Measurements from ENCODE around the gene NDUFA8.
"Not testable (repeated sequence)": the region's sequence is repeated elsewhere in the genome, so short reads cannot be mapped to it uniquely, and the experiment has no call there.

The NDUFA8 gene

GRCh38 chr9:122119166-122119521, 40.4 kb downstream of the NDUFA8 start:
- DNase-seq: no peak

GRCh38 chr9:122118343-122119165, 41.0 kb downstream of the NDUFA8 start:
- no peak for DNase-seq

GRCh38 chr9:122117241-122117640, 42.3 kb downstream of the NDUFA8 start:
- not testable (repeated sequence) for DNase-seq

GRCh38 chr9:122116448-122117173, 43.0 kb downstream of the NDUFA8 start:
- DNase-seq: no peak

GRCh38 chr9:122116040-122116439, 43.5 kb downstream of the NDUFA8 start:
- DNase-seq: no peak

GRCh38 chr9:122115176-122116035, 44.2 kb downstream of the NDUFA8 start:
- DNase-seq: no peak

GRCh38 chr9:122113574-122113973, 46.0 kb downstream of the NDUFA8 start:
- no peak for DNase-seq

- DNase-seq: no peak
Measured at GRCh38 chr9:122112238-122112637, 47.3 kb downstream of the NDUFA8 start.

GRCh38 chr9:122111413-122112085, 48.0 kb downstream of the NDUFA8 start:
- DNase-seq: no peak

GRCh38 chr9:122110100-122110833, 49.3 kb downstream of the NDUFA8 start:
- DNase-seq: no peak

GRCh38 chr9:122109035-122109813, 50.4 kb downstream of the NDUFA8 start:
- DNase-seq: no peak

GRCh38 chr9:122107291-122107805, 52.2 kb downstream of the NDUFA8 start:
- DNase-seq: no peak

- no peak for DNase-seq
Measured at GRCh38 chr9:122106576-122106975, 53.0 kb downstream of the NDUFA8 start.

- DNase-seq: no peak
Measured at GRCh38 chr9:122103985-122104384, 55.6 kb downstream of the NDUFA8 start.

- no peak for DNase-seq
Measured at GRCh38 chr9:122102156-122102555, 57.4 kb downstream of the NDUFA8 start.

GRCh38 chr9:122100756-122101155, 58.8 kb downstream of the NDUFA8 start:
- DNase-seq: no peak

- peak; percentile 58 for DNase-seq
Measured at GRCh38 chr9:122099271-122099869, 60.2 kb downstream of the NDUFA8 start.

GRCh38 chr9:122097679-122098315, 61.8 kb downstream of the NDUFA8 start:
- no peak for DNase-seq

GRCh38 chr9:122096620-122097415, 62.8 kb downstream of the NDUFA8 start:
- DNase-seq: no peak
